GM13977 (cell line): Measurements from ENCODE around the gene COL2A1.

Source experiments
- DNase-seq: peaks from one replicate; pipeline ENCODE4 v3.0.0; 2012; ENCODE audit warnings: low spot score
- in situ Hi-C: fragments of 300-500 bp; cut with MboI; formaldehyde crosslinking; loops from one replicate; pipeline ENCODE4 v1.12.0; 2022; ENCODE audit warnings: low sequenced_read_pairs, low pct_unique_long_range_greater_than_20kb, mixed read lengths, inconsistent platforms; ENCODE audit not compliant: unreplicated experiment
- TF ChIP-seq, protein P1 (sequence below): IDR thresholded peaks from 2 replicates; pipeline ENCODE4 v1.5.1; 2012; ENCODE audit warnings: mild to moderate bottlenecking, control low read depth; ENCODE audit not compliant: insufficient read depth; ENCODE audit errors: extremely low read depth, missing control alignments

COL2A1 gene

DNA sequence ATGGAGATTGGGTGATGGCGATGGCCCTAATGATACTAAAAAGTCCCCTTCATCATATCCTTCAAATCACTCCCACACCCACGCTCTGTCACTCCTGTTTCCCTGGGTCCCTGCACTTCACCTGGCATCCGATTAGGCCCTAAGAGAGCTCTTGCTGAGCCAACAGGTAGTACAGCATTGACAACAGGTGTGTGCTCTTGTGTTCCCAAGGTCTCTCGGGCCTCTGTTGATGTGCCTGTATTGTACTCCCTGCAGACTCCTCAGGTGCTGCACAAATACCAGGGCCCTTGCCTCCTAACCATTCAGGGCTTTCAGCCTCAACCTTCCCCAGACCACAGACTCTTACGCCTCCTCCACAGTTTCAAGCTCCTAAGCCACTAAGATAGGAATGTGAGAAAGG lies 73.6 kb downstream of the COL2A1 start:
- DNase-seq = no peak
- in situ Hi-C loops = no loop called here
- TF ChIP-seq, protein P1, sequence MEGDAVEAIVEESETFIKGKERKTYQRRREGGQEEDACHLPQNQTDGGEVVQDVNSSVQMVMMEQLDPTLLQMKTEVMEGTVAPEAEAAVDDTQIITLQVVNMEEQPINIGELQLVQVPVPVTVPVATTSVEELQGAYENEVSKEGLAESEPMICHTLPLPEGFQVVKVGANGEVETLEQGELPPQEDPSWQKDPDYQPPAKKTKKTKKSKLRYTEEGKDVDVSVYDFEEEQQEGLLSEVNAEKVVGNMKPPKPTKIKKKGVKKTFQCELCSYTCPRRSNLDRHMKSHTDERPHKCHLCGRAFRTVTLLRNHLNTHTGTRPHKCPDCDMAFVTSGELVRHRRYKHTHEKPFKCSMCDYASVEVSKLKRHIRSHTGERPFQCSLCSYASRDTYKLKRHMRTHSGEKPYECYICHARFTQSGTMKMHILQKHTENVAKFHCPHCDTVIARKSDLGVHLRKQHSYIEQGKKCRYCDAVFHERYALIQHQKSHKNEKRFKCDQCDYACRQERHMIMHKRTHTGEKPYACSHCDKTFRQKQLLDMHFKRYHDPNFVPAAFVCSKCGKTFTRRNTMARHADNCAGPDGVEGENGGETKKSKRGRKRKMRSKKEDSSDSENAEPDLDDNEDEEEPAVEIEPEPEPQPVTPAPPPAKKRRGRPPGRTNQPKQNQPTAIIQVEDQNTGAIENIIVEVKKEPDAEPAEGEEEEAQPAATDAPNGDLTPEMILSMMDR = no peak

DNA sequence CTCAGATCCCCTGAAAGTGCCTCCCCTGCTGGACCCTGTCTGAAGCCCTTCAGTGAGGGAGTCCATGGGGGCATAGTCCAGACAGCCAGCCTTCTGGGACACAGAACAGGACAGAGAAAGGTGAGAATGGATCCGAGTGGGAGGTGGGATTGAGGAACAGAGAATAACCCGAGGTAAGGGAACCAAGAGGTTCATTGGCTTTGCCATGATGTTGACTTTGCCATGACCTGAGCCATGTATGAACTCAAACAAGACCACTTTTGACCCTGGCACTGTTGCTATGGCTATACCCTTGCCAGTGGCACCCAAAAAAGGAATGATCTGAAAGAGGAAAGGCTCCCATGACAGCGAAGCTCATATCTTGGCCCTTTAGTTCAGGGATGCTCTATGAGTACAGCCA lies 76.9 kb downstream of the COL2A1 start:
- in situ Hi-C loops = no loop called here
- TF ChIP-seq, protein P1 = no peak
- no peak for DNase-seq
